AG04449 (cell line): Measurements from ENCODE around the gene ITPR2.
A peak's percentile ranks its signal among the peaks of the same experiment; 100 is the strongest.

Experiments used
- CTCF ChIA-PET: fragments of 350-600 bp; formaldehyde crosslinking; extraction: SDS; loops from one replicate; lab custom pipeline; 2021; ENCODE audit warnings: antibody characterized with exemption; lab: Yijun Ruan, JAX
- POLR2A ChIA-PET: fragments of 400-600, 350-600 bp; formaldehyde crosslinking; extraction: SDS; loops from one replicate; lab custom pipeline; 2020; ENCODE audit warnings: antibody characterized with exemption, inconsistent platforms; lab: Yijun Ruan, JAX
- DNase-seq: peaks from one replicate; pipeline ENCODE4 v3.0.0-alpha.2; 2010; ENCODE audit warnings: low read depth, low spot score
- H3K4me3 ChIP-seq: 2 replicates; pipeline ENCODE4 v1.5.1; 2011; ENCODE audit warnings: low read depth, mild to moderate bottlenecking, control low read depth, low read length
- CTCF ChIP-seq: IDR thresholded peaks from one replicate; pipeline ENCODE4 v1.5.1; 2011; ENCODE audit warnings: mild to moderate bottlenecking, moderate library complexity, low read length, control low read depth, inconsistent platforms; ENCODE audit not compliant: insufficient read depth; ENCODE audit errors: missing control alignments

Gene ITPR2

GRCh38 chr12:26303418-26303817 lies 529.6 kb downstream of the ITPR2 start:
- H3K4me3 ChIP-seq: no peak overlapping the region
- TF ChIP-seq CTCF: no peak
- POLR2A ChIA-PET: no interaction called here
- CTCF ChIA-PET: interaction anchor here (1.0 to 1.1 kb wide), 2 partner anchors 9 to 182 kb away, joined by 3 read pairs; no protein-coding TSS in a partner anchor
- no peak for DNase-seq

GRCh38 chr12:26302776-26303175 lies 530.2 kb downstream of the ITPR2 start:
- H3K4me3 ChIP-seq: no peak overlapping the region
- no peak for DNase-seq
- ChIA-PET CTCF (no interaction called here), POLR2A (no interaction called here)
- TF ChIP-seq CTCF: no peak

- CTCF ChIA-PET: interaction anchor here (1.1 to 2.0 kb wide), 3 partner anchors 21 to 180 kb away, joined by 3 to 7 read pairs (median 5); no protein-coding TSS in a partner anchor
Observed at GRCh38 chr12:26299751-26300150, 533.2 kb downstream of the ITPR2 start.

GRCh38 chr12:26298785-26299621 lies 534.0 kb downstream of the ITPR2 start:
- no peak for DNase-seq
- ChIA-PET POLR2A (interaction anchor here (1.2 kb wide), 1 partner anchor 24 kb away, joined by 6 read pairs; no protein-coding TSS in a partner anchor), CTCF (interaction anchor here (0.8 to 2.0 kb wide), 7 partner anchors 12 to 315 kb away, joined by 3 to 7 read pairs (median 3); no protein-coding TSS in a partner anchor)

More at GRCh38 chr12:26299751-26300150, 533.2 kb downstream of the ITPR2 start:
- H3K4me3 ChIP-seq: no peak overlapping the region
- POLR2A ChIA-PET: no interaction called here
- DNase-seq: no peak
- no peak for TF ChIP-seq CTCF

GRCh38 chr12:26297396-26298070 lies 535.5 kb downstream of the ITPR2 start:
- TF ChIP-seq CTCF: no peak
- no peak overlapping the region for H3K4me3 ChIP-seq
- no peak for DNase-seq
- ChIA-PET POLR2A (no interaction called here), CTCF (interaction anchor here (1.0 kb wide), 1 partner anchor 32 kb away, joined by 3 read pairs; no protein-coding TSS in a partner anchor)

More at GRCh38 chr12:26298785-26299621, 534.0 kb downstream of the ITPR2 start:
- TF ChIP-seq CTCF: no peak
- H3K4me3 ChIP-seq: peak overlapping the region; percentile 43

GRCh38 chr12:26295001-26295400 lies 538.0 kb downstream of the ITPR2 start:
- ChIA-PET POLR2A (no interaction called here), CTCF (no interaction called here)

More at GRCh38 chr12:26295001-26295400, 538.0 kb downstream of the ITPR2 start:
- DNase-seq: no peak
- TF ChIP-seq CTCF: no peak
- no peak overlapping the region for H3K4me3 ChIP-seq
